Activated T-helper 2 cell treated with anti-CD3 and anti-CD28 coated beads, Interferon-gamma antibody, Interleukin-2, Interleukin-4, amounts not matched to agents 10 μg/mL and 5 μg/mL and 100 μg/mL, durations not matched to agents 14 hours and 24 hours and 36 hours (primary cell): ENCODE data around the gene BTC. TPM values are rescaled to one million over a fixed set of nuclear protein-coding genes. Genes with fewer than 3 reads are reported as not detected.
"Not testable (repeated sequence)": the region's sequence is repeated elsewhere in the genome, so short reads cannot be mapped to it uniquely, and the experiment has no call there.

Source experiments
- DNase-seq: peaks from one replicate; pipeline ENCODE4 v3.0.0; 2021; ENCODE audit warnings: low spot score
- H3K27ac Mint-ChIP-seq: one replicate; pipeline ENCODE4 v1.8.0; 2021; ENCODE audit warnings: mixed read lengths
- H3K27me3 Mint-ChIP-seq: one replicate; pipeline ENCODE4 v1.8.0; 2021; ENCODE audit warnings: low read depth, mixed read lengths
- H3K36me3 Mint-ChIP-seq: one replicate; pipeline ENCODE4 v1.8.0; 2021; ENCODE audit warnings: low read depth, mixed read lengths
- H3K4me1 Mint-ChIP-seq: one replicate; pipeline ENCODE4 v1.8.0; 2021; ENCODE audit warnings: low read depth, mixed read lengths
- H3K4me3 Mint-ChIP-seq: one replicate; pipeline ENCODE4 v1.8.0; 2021; ENCODE audit warnings: low read depth, mild to moderate bottlenecking, moderate library complexity, mixed read lengths
- H3K9me3 Mint-ChIP-seq: one replicate; pipeline ENCODE4 v1.8.0; 2021; ENCODE audit warnings: mixed read lengths
- intact Hi-C: fragments of 100-400 bp; cut with micrococcal nuclease; formaldehyde crosslinking; loops from one replicate; pipeline ENCODE4 v1.15.1; 2023
- total RNA-seq: library from RNA; stranded (reverse); gene quantifications from 2 replicates; pipeline ENCODE4 v1.2.3, GENCODE V29; 2022

The BTC gene
- total RNA-seq, 1 donor from 2014 or later, result not detected

GRCh38 chr4:74751856-74752255 is 42.5 kb downstream of the BTC start:
- no peaks in the 10 kb centered on the region for H3K9me3 Mint-ChIP-seq
- H3K4me1 Mint-ChIP-seq, result no peaks in the 10 kb centered on the region
- intact Hi-C loops, result no loop called here
- H3K4me3 Mint-ChIP-seq, result no peak overlapping the region
- no peaks in the 10 kb centered on the region for H3K36me3 Mint-ChIP-seq
- H3K27ac Mint-ChIP-seq, result no peak overlapping the region
- H3K27me3 Mint-ChIP-seq, result no peaks in the 10 kb centered on the region
- no peak for DNase-seq

- H3K27ac Mint-ChIP-seq, result no peak overlapping the region
- no peaks in the 10 kb centered on the region for H3K9me3 Mint-ChIP-seq
- no peaks in the 10 kb centered on the region for H3K36me3 Mint-ChIP-seq
- DNase-seq, result no peak
- no peaks in the 10 kb centered on the region for H3K27me3 Mint-ChIP-seq
- no peaks in the 10 kb centered on the region for H3K4me1 Mint-ChIP-seq
- intact Hi-C loops, result no loop called here
- no peak overlapping the region for H3K4me3 Mint-ChIP-seq
Measured at GRCh38 chr4:74751247-74751646, 43.1 kb downstream of the BTC start.

GRCh38 chr4:74742185-74742584 is 52.1 kb downstream of the BTC start:
- H3K9me3 Mint-ChIP-seq, result no peaks in the 10 kb centered on the region
- no peaks in the 10 kb centered on the region for H3K4me1 Mint-ChIP-seq
- intact Hi-C loops, result no loop called here
- H3K27ac Mint-ChIP-seq, result no peak overlapping the region
- no peak for DNase-seq
- no peak overlapping the region for H3K4me3 Mint-ChIP-seq
- H3K27me3 Mint-ChIP-seq, result no peaks in the 10 kb centered on the region
- H3K36me3 Mint-ChIP-seq, result no peaks in the 10 kb centered on the region

- intact Hi-C loops, result no loop called here
- Mint-ChIP-seq H3K36me3 (no peaks in the 10 kb centered on the region), H3K4me3 (no peak overlapping the region)
Measured at GRCh38 chr4:74738464-74739143, 55.7 kb downstream of the BTC start.

GRCh38 chr4:74734995-74735394 is 59.3 kb downstream of the BTC start:
- no peak overlapping the region for H3K27ac Mint-ChIP-seq
- H3K36me3 Mint-ChIP-seq, result no peaks in the 10 kb centered on the region
- H3K9me3 Mint-ChIP-seq, result no peaks in the 10 kb centered on the region
- no peaks in the 10 kb centered on the region for H3K27me3 Mint-ChIP-seq
- intact Hi-C loops, result no loop called here
- DNase-seq, result no peak
- H3K4me3 Mint-ChIP-seq, result no peak overlapping the region
- H3K4me1 Mint-ChIP-seq, result no peaks in the 10 kb centered on the region

More at GRCh38 chr4:74738464-74739143, 55.7 kb downstream of the BTC start:
- Mint-ChIP-seq H3K4me1 (no peaks in the 10 kb centered on the region), H3K27me3 (no peaks in the 10 kb centered on the region), H3K9me3 (no peaks in the 10 kb centered on the region), H3K27ac (no peak overlapping the region)
- no peak for DNase-seq

GRCh38 chr4:74733756-74734155 is 60.6 kb downstream of the BTC start:
- Mint-ChIP-seq H3K9me3 (no peaks in the 10 kb centered on the region), H3K4me3 (no peak overlapping the region), H3K27ac (no peak overlapping the region), H3K4me1 (no peaks in the 10 kb centered on the region), H3K36me3 (no peaks in the 10 kb centered on the region), H3K27me3 (no peaks in the 10 kb centered on the region)
- intact Hi-C loops, result no loop called here
- DNase-seq, result no peak

GRCh38 chr4:74724979-74725378 is 69.3 kb downstream of the BTC start:
- H3K27ac Mint-ChIP-seq, result no peak overlapping the region
- H3K36me3 Mint-ChIP-seq, result no peaks in the 10 kb centered on the region
- no peak overlapping the region for H3K4me3 Mint-ChIP-seq
- intact Hi-C loops, result no loop called here
- no peak for DNase-seq
- no peaks in the 10 kb centered on the region for H3K4me1 Mint-ChIP-seq
- H3K27me3 Mint-ChIP-seq, result no peaks in the 10 kb centered on the region
- no peaks in the 10 kb centered on the region for H3K9me3 Mint-ChIP-seq

- H3K36me3 Mint-ChIP-seq, result no peaks in the 10 kb centered on the region
- no peak overlapping the region for H3K27ac Mint-ChIP-seq
- intact Hi-C loops, result no loop called here
- H3K4me3 Mint-ChIP-seq, result no peak overlapping the region
- no peaks in the 10 kb centered on the region for H3K4me1 Mint-ChIP-seq
- H3K27me3 Mint-ChIP-seq, result no peaks in the 10 kb centered on the region
- no peak for DNase-seq
- H3K9me3 Mint-ChIP-seq, result peaks cover 4% of the 10 kb centered on the region
Measured at GRCh38 chr4:74716436-74716765, 77.9 kb downstream of the BTC start.

GRCh38 chr4:74715706-74716435 is 78.5 kb downstream of the BTC start:
- H3K4me1 Mint-ChIP-seq, result no peaks in the 10 kb centered on the region

GRCh38 chr4:74714611-74715130 is 79.7 kb downstream of the BTC start:
- Mint-ChIP-seq H3K36me3 (no peaks in the 10 kb centered on the region), H3K27ac (no peak overlapping the region), H3K9me3 (peaks cover 4% of the 10 kb centered on the region), H3K4me3 (no peak overlapping the region), H3K27me3 (no peaks in the 10 kb centered on the region), H3K4me1 (no peaks in the 10 kb centered on the region)
- DNase-seq, result no peak
- intact Hi-C loops, result no loop called here

More at GRCh38 chr4:74715706-74716435, 78.5 kb downstream of the BTC start:
- Mint-ChIP-seq H3K4me3 (no peak overlapping the region), H3K9me3 (peaks cover 4% of the 10 kb centered on the region), H3K36me3 (no peaks in the 10 kb centered on the region), H3K27ac (no peak overlapping the region), H3K27me3 (no peaks in the 10 kb centered on the region)
- DNase-seq, result no peak
- intact Hi-C loops, result no loop called here

- H3K9me3 Mint-ChIP-seq, H3K4me1 Mint-ChIP-seq, H3K36me3 Mint-ChIP-seq, H3K27ac Mint-ChIP-seq, intact Hi-C loops, H3K27me3 Mint-ChIP-seq, H3K4me3 Mint-ChIP-seq, DNase-seq: not testable (repeated sequence)
Measured at GRCh38 chr4:74708135-74708534, 86.2 kb downstream of the BTC start.
